Smooth muscle cell of the coronary artery (primary cell): Measurements from ENCODE around the gene CNIH4. TPM values are rescaled to one million over a fixed set of nuclear protein-coding genes. Genes with fewer than 3 reads are reported as not detected.

Source experiments
- total RNA-seq: library from RNA; depleted of rRNA; stranded (reverse); fragments of >200 nt; gene quantifications from 2 replicates; pipeline ENCODE4 v1.2.3, GENCODE V29; 2014; ENCODE audit warnings: low replicate concordance

Gene CNIH4
- 67.1 and 117 TPM in 2 replicates for total RNA-seq

DNA sequence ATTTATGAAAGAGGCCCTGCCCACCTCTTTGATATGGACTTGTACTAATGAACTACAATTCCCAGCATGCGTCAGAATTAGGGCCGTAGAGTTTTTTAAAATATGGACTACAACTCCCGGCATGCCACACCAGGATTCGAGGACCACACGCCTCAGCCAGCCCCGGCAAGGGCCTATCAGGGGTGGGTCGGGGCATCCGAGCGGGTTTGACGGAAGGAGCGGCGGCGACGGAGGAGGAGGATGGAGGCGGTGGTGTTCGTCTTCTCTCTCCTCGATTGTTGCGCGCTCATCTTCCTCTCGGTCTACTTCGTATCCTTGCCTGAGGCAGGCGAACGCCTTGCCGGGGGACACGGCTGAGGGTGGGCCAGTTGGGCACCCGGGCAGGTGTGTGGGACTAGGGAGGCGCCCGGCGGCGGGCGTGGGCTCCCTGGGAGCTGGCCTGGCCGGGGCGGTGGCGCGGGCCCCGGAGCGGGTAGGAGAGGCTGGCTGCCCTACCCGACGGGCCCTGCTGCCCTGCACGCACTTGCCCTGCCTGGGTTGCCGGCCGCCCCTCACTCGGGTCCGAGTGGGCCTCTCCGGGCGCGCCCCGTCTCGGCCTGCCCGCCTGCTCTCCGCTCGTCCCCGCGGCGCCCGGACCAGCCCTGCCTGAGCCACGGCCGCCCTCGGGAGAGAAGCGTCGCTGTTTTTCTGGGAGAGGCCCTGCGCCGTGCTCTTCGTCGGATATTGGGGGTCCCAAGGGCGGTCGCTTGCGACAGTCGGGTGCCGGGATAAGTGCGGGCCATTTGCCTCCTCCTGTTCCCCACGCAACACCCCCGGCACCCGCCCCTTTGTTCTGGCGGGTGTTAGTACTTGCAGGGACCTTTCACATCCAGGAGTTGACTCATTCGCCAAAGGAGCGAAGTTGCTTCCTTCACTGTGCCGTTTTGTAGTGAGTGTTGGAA lies at the start of gene CNIH4:
CNIH4 (plus strand) TSS at position 195 of the 941 bp plus-strand sequence; CDS start at position 241, 46 bp downstream.

GRCh38 chr1:224329842-224330753 lies 26.6 kb upstream of the CNIH4 start, which contains the start of gene NVL:
TSS of gene NVL (minus strand) at chr1:224330172. CDS start at chr1:224330127, 45 bp downstream.

Other genes with a start within 250 kb of the CNIH4 start
- 13.8 and 25.0 TPM in 2 replicates for gene FBXO28, start 242.8 kb upstream of the CNIH4 start, total RNA-seq
- gene DEGS1, start 173.6 kb upstream of the CNIH4 start, total RNA-seq: 28.1 and 45.7 TPM in 2 replicates
- gene NVL, start 26.7 kb upstream of the CNIH4 start, total RNA-seq: 18.3 and 19.7 TPM in 2 replicates
- gene WDR26, start 77.9 kb downstream of the CNIH4 start, total RNA-seq: 41.8 and 42.4 TPM in 2 replicates